ENCODE data around the gene TMED4. TPM values are rescaled to one million over a fixed set of nuclear protein-coding genes. Genes with fewer than 3 reads are reported as not detected.
A peak's percentile ranks its signal among the peaks of the same experiment; 100 is the strongest.

The TMED4 gene
- total RNA-seq, 2 experiments from 2014 or later, result 74.6 to 76.2 TPM

DNA sequence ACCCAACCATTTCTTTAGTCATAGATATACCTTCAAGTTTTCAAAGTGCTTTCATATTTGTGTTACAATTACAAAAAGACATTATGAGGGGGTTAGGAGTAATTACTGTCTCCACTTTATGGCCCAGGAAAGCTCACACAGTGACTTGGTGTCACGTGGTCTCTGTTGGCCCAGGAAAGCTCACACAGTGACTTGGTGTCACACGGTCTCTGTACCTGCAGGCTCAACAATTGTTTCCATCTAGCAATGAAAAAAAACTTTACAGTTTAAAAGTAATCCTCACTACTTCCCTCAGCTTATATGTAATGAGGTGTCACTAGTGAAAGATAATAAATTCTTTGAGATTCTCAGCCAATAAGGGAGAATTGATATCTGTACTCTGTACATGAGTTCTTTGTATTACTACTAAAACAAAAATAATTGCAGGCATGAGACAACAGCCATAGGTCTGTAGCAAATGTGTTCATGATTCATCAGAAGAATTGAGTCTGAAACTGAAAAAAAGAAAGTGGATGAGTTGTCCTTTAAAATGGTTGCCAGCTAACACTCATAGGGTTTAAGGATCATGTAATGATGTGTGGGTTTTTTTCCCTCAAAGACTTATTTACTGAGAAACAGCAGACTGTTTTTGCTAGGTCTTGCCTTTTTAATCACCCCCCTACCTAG lies 35.3 kb upstream of the TMED4 start:
- TF ChIP-seq, protein P1, sequence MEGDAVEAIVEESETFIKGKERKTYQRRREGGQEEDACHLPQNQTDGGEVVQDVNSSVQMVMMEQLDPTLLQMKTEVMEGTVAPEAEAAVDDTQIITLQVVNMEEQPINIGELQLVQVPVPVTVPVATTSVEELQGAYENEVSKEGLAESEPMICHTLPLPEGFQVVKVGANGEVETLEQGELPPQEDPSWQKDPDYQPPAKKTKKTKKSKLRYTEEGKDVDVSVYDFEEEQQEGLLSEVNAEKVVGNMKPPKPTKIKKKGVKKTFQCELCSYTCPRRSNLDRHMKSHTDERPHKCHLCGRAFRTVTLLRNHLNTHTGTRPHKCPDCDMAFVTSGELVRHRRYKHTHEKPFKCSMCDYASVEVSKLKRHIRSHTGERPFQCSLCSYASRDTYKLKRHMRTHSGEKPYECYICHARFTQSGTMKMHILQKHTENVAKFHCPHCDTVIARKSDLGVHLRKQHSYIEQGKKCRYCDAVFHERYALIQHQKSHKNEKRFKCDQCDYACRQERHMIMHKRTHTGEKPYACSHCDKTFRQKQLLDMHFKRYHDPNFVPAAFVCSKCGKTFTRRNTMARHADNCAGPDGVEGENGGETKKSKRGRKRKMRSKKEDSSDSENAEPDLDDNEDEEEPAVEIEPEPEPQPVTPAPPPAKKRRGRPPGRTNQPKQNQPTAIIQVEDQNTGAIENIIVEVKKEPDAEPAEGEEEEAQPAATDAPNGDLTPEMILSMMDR (IDR thresholded peaks at IDR 0.05), result no peak
- peaks cover 72% of the 10 kb centered on the region for H3K4me1 Mint-ChIP-seq (ENCODE audit: low read depth)
- intact Hi-C loops (cut with micrococcal nuclease), result no loop called here
- H3K4me3 Mint-ChIP-seq, result peak overlapping the region; percentile 26
- no peaks in the 10 kb centered on the region for H3K27me3 Mint-ChIP-seq
- H3K36me3 Mint-ChIP-seq (ENCODE audit: low read depth), result peaks cover 19% of the 10 kb centered on the region
- ChIA-PET CTCF (interaction anchor here (0.9 to 3.4 kb wide), 5 partner anchors 11 to 52 kb away, joined by 3 to 15 read pairs (median 3); partner anchors contain the start of gene OGDH), POLR2A (interaction anchor here (0.8 to 2.8 kb wide), 9 partner anchors 9 to 186 kb away, joined by 3 to 20 read pairs (median 5); partner anchors contain the start of gene OGDH)
- peak overlapping the region; percentile 91 for H3K27ac Mint-ChIP-seq
- peak; percentile 61 for DNase-seq
- H3K9me3 Mint-ChIP-seq, result no peaks in the 10 kb centered on the region
- ATAC-seq, result peak; percentile 83

DNA sequence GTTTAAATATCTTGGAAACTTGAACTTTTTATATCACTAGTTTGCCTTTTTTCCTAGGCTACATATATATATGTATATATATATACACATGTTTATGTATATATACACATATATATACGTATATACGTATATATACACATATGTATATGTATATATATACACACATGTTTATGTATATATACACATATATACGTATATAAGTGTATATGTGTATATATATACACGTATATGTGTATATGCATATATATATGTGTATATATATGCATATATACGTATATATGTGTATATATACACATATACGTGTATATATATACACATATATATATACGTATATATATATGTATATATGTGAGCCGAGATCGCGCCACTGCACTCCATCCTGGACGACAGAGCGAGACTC lies 34.5 kb upstream of the TMED4 start:
- Mint-ChIP-seq H3K27me3 (no peaks in the 10 kb centered on the region), H3K36me3 (ENCODE audit: low read depth) (peaks cover 21% of the 10 kb centered on the region), H3K9me3 (no peaks in the 10 kb centered on the region), H3K4me1 (ENCODE audit: low read depth) (peaks cover 70% of the 10 kb centered on the region), H3K4me3 (no peak overlapping the region), H3K27ac (no peak overlapping the region)
- TF ChIP-seq, protein P1 (IDR thresholded peaks at IDR 0.05), result no peak
- ATAC-seq (no peak), DNase-seq (no peak)
- intact Hi-C loops (cut with micrococcal nuclease), result no loop called here
- CTCF ChIA-PET, result interaction anchor here (0.9 to 3.4 kb wide), 4 partner anchors 10 to 51 kb away, joined by 3 to 15 read pairs (median 7); partner anchors contain the start of gene OGDH
- POLR2A ChIA-PET, result interaction anchor here (0.8 to 2.8 kb wide), 7 partner anchors 8 to 187 kb away, joined by 3 to 20 read pairs (median 5); partner anchors contain the start of gene OGDH

- no peak for DNase-seq
- H3K4me3 Mint-ChIP-seq, result no peak overlapping the region
- ATAC-seq, result no peak
- no peaks in the 10 kb centered on the region for H3K9me3 Mint-ChIP-seq
- H3K4me1 Mint-ChIP-seq (ENCODE audit: low read depth), result peaks cover 63% of the 10 kb centered on the region
- intact Hi-C loops (cut with micrococcal nuclease), result no loop called here
- H3K27me3 Mint-ChIP-seq, result no peaks in the 10 kb centered on the region
- H3K36me3 Mint-ChIP-seq (ENCODE audit: low read depth), result peaks cover 17% of the 10 kb centered on the region
- ChIA-PET CTCF (interaction anchor here (2.2 kb wide), 1 partner anchor 9 kb away, joined by 11 read pairs; the partner anchor contains the start of gene OGDH), POLR2A (interaction anchor here (2.0 to 2.8 kb wide), 3 partner anchors 9 to 23 kb away, joined by 6 to 20 read pairs (median 19); partner anchors contain the start of gene OGDH)
- peak overlapping the region; percentile 64 for H3K27ac Mint-ChIP-seq
- TF ChIP-seq, protein P1 (IDR thresholded peaks at IDR 0.05), result no peak
Observed at GRCh38 chr7:44615793-44616192, 33.8 kb upstream of the TMED4 start.

- ChIA-PET POLR2A (interaction anchor here (2.8 kb wide), 1 partner anchor 23 kb away, joined by 19 read pairs; no protein-coding TSS in a partner anchor), CTCF (no interaction called here)
- TF ChIP-seq, protein P1 (IDR thresholded peaks at IDR 0.05), result no peak
- peaks cover 60% of the 10 kb centered on the region for H3K4me1 Mint-ChIP-seq (ENCODE audit: low read depth)
- peak overlapping the region; percentile 64 for H3K27ac Mint-ChIP-seq
- no peaks in the 10 kb centered on the region for H3K9me3 Mint-ChIP-seq
- ATAC-seq, result no peak
- H3K4me3 Mint-ChIP-seq, result no peak overlapping the region
- intact Hi-C loops (cut with micrococcal nuclease), result no loop called here
- DNase-seq, result peak; percentile 34
- H3K27me3 Mint-ChIP-seq, result no peaks in the 10 kb centered on the region
- H3K36me3 Mint-ChIP-seq (ENCODE audit: low read depth), result peaks cover 17% of the 10 kb centered on the region
Observed at GRCh38 chr7:44615149-44615611, 33.1 kb upstream of the TMED4 start.

DNA sequence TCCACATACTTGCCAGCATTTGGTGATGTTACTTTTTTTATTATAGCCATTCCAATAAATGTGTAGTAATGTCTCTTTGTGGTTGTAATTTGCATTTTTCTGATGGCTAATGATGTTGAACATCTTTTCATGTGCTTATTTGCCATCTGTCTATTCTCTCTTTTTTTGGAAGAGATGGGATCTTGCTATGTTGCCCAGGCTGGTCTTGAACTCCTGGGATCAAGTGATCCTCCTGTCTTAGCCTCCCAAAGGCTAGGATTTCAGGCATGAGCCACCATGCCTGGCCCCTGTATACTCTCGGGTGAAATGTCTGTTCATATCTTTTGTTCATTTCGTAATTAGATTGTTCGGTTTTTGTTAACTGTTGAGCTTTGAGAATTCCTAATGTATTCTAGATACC lies 27.8 kb upstream of the TMED4 start:
- intact Hi-C loops (cut with micrococcal nuclease), result no loop called here
- peaks cover 40% of the 10 kb centered on the region for H3K4me1 Mint-ChIP-seq (ENCODE audit: low read depth)
- H3K36me3 Mint-ChIP-seq (ENCODE audit: low read depth), result peaks cover 28% of the 10 kb centered on the region
- H3K4me3 Mint-ChIP-seq, result no peak overlapping the region
- H3K9me3 Mint-ChIP-seq, result no peaks in the 10 kb centered on the region
- H3K27ac Mint-ChIP-seq, result no peak overlapping the region
- H3K27me3 Mint-ChIP-seq, result no peaks in the 10 kb centered on the region
- ATAC-seq (no peak), DNase-seq (no peak)
- CTCF ChIA-PET, result no interaction called here
- POLR2A ChIA-PET, result interaction anchor here (0.6 to 2.6 kb wide), 4 partner anchors 12 to 109 kb away, joined by 3 to 5 read pairs (median 3); no protein-coding TSS in a partner anchor
- TF ChIP-seq, protein P1 (IDR thresholded peaks at IDR 0.05), result no peak

Measured in activated CD8-positive, alpha-beta T cell treated with anti-CD3 and anti-CD28 coated beads for 36 hours (primary cell).